HG03558 (cell line): ENCODE results near the gene CDRT15.
"Not testable (repeated sequence)": the region's sequence is repeated elsewhere in the genome, so short reads cannot be mapped to it uniquely, and the experiment has no call there.

Experiments
- ATAC-seq: cut with Tn5 transposase; IDR thresholded peaks from one replicate; pipeline ENCODE4 v1.9.1; 2021; ENCODE audit warnings: moderate number of reproducible peaks; ENCODE audit not compliant: unreplicated experiment; ENCODE audit errors: extremely low read depth

Gene CDRT15

GRCh38 chr17:14191469-14191868, 45.2 kb downstream of the CDRT15 start:
- not testable (repeated sequence) for ATAC-seq

DNA sequence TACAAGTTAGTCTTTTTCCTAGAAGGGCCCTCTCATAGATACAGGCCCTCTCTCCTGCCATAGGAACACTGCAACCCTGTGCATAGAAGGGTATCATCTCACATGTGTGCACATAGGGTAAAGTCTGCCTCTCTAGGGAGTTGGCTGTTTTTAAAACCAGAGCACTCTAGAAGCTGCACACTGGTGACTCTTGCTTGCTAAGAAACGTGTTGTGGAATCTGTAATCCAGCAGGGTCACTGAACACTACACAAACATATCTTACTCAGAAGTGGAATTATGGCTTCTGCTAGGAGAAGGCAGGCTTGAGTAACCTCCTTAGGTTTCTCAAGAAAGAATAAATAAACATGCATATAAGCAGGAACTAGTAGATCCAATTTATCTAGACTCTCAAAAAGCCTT, 45.9 kb downstream of the CDRT15 start:
- not testable (repeated sequence) for ATAC-seq

DNA sequence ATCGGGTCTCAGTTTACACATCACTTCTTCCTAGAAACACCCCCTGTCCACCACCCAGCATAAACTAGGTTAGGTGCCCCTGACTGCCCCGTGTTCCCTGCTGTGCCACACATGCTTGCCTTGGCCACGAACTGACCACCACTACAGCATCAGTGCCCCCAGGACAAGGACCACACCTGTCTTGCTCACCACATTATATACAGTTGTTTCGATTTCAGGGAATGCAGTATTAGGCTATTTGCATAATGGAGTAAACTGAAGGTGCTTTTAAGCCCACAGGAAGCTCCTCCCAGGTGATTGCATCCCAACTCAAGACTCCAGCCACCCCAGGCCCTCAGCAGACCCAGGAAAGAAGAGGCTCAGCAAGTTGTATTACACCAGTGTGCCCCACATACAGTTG, 50.2 kb downstream of the CDRT15 start:
- ATAC-seq, result not testable (repeated sequence)
